Endothelial cell (in vitro differentiated cells): Measurements from ENCODE around the gene SPATA4. TPM values are rescaled to one million over a fixed set of nuclear protein-coding genes. Genes with fewer than 3 reads are reported as not detected.

Experiments
- DNase-seq: peaks from one replicate; pipeline ENCODE4 v3.0.0; 2021; ENCODE audit warnings: low spot score
- H3K27ac Mint-ChIP-seq: one replicate; pipeline ENCODE4 v1.8.0; 2021; ENCODE audit warnings: mixed read lengths, inconsistent platforms; ENCODE audit not compliant: unreplicated experiment
- H3K27me3 Mint-ChIP-seq: one replicate; pipeline ENCODE4 v1.8.0; 2021; ENCODE audit warnings: mild to moderate bottlenecking, moderate library complexity, mixed read lengths, inconsistent platforms; ENCODE audit not compliant: unreplicated experiment
- H3K36me3 Mint-ChIP-seq: one replicate; pipeline ENCODE4 v1.8.0; 2021; ENCODE audit warnings: mild to moderate bottlenecking, low read depth, mixed read lengths, inconsistent platforms; ENCODE audit not compliant: unreplicated experiment
- H3K4me1 Mint-ChIP-seq: one replicate; pipeline ENCODE4 v1.8.0; 2021; ENCODE audit warnings: mild to moderate bottlenecking, mixed read lengths, inconsistent platforms; ENCODE audit not compliant: unreplicated experiment
- H3K4me3 Mint-ChIP-seq: one replicate; pipeline ENCODE4 v1.8.0; 2021; ENCODE audit warnings: mild to moderate bottlenecking, mixed read lengths, inconsistent platforms; ENCODE audit not compliant: unreplicated experiment
- H3K9me3 Mint-ChIP-seq: one replicate; pipeline ENCODE4 v1.8.0; 2021; ENCODE audit warnings: mixed read lengths, inconsistent platforms; ENCODE audit not compliant: unreplicated experiment
- CTCF ChIP-seq: fragments of 200-600 bp; sonication (generic); IDR thresholded peaks from one replicate; pipeline ENCODE4 v1.5.0; 2021; ENCODE audit warnings: antibody characterized with exemption; ENCODE audit not compliant: unreplicated experiment
- total RNA-seq: library from RNA; stranded (reverse); fragmentation: NEBNext Ultra II Directional; extraction: Animal tissue kit (Norgen Biotek cat#: 25700); gene quantifications from one replicate; pipeline ENCODE4 v1.2.1, GENCODE V29; 2021; ENCODE audit not compliant: unreplicated experiment

Gene SPATA4
- total RNA-seq, 1 donor from 2014 or later, result not detected

GRCh38 chr4:176187624-176188023 lies 7.8 kb downstream of the SPATA4 start:
- H3K27me3 Mint-ChIP-seq, result no peaks in the 10 kb centered on the region
- no peaks in the 10 kb centered on the region for H3K4me1 Mint-ChIP-seq
- no peaks in the 10 kb centered on the region for H3K9me3 Mint-ChIP-seq
- no peak for DNase-seq
- H3K27ac Mint-ChIP-seq, result no peak overlapping the region
- TF ChIP-seq CTCF, result no peak
- no peaks in the 10 kb centered on the region for H3K36me3 Mint-ChIP-seq
- no peak overlapping the region for H3K4me3 Mint-ChIP-seq

- TF ChIP-seq CTCF, result no peak
- H3K4me3 Mint-ChIP-seq, result no peak overlapping the region
Measured at GRCh38 chr4:176186671-176187395, 8.6 kb downstream of the SPATA4 start.

GRCh38 chr4:176186067-176186466 lies 9.3 kb downstream of the SPATA4 start:
- no peak for DNase-seq

More at GRCh38 chr4:176186671-176187395, 8.6 kb downstream of the SPATA4 start:
- no peaks in the 10 kb centered on the region for H3K9me3 Mint-ChIP-seq
- H3K27me3 Mint-ChIP-seq, result no peaks in the 10 kb centered on the region
- no peaks in the 10 kb centered on the region for H3K4me1 Mint-ChIP-seq
- no peak for DNase-seq
- no peak overlapping the region for H3K27ac Mint-ChIP-seq
- H3K36me3 Mint-ChIP-seq, result no peaks in the 10 kb centered on the region

GRCh38 chr4:176185051-176185450 lies 10.3 kb downstream of the SPATA4 start:
- no peak for TF ChIP-seq CTCF
- no peak overlapping the region for H3K27ac Mint-ChIP-seq
- no peaks in the 10 kb centered on the region for H3K9me3 Mint-ChIP-seq
- no peak for DNase-seq
- no peaks in the 10 kb centered on the region for H3K27me3 Mint-ChIP-seq
- H3K4me3 Mint-ChIP-seq, result no peak overlapping the region
- H3K36me3 Mint-ChIP-seq, result no peaks in the 10 kb centered on the region
- no peaks in the 10 kb centered on the region for H3K4me1 Mint-ChIP-seq

More at GRCh38 chr4:176186067-176186466, 9.3 kb downstream of the SPATA4 start:
- H3K27me3 Mint-ChIP-seq, result no peaks in the 10 kb centered on the region
- H3K27ac Mint-ChIP-seq, result no peak overlapping the region
- H3K4me1 Mint-ChIP-seq, result no peaks in the 10 kb centered on the region
- no peaks in the 10 kb centered on the region for H3K9me3 Mint-ChIP-seq
- no peaks in the 10 kb centered on the region for H3K36me3 Mint-ChIP-seq
- H3K4me3 Mint-ChIP-seq, result no peak overlapping the region
- no peak for TF ChIP-seq CTCF

- Mint-ChIP-seq H3K36me3 (no peaks in the 10 kb centered on the region), H3K4me3 (no peak overlapping the region), H3K27me3 (no peaks in the 10 kb centered on the region), H3K27ac (no peak overlapping the region), H3K9me3 (no peaks in the 10 kb centered on the region), H3K4me1 (no peaks in the 10 kb centered on the region)
- TF ChIP-seq CTCF, result no peak
- no peak for DNase-seq
Measured at GRCh38 chr4:176163041-176163440, 32.3 kb downstream of the SPATA4 start.
